MM.1S (cell line): Measurements from ENCODE around the gene EN1.

ENCODE experiments used
- DNase-seq: peaks from one replicate; pipeline ENCODE4 v3.0.0-alpha.2; 2015
- H2AFZ ChIP-seq: fragments of 300-600 bp; sonication (generic); 2 replicates; pipeline ENCODE4 v1.6.0; 2016; ENCODE audit warnings: antibody characterized with exemption, low read length
- H3F3A ChIP-seq: fragments of 300-600 bp; sonication (generic); 2 replicates; pipeline ENCODE4 v1.6.1; 2016; ENCODE audit warnings: mild to moderate bottlenecking, antibody characterized with exemption, low read length, moderate library complexity, mixed read lengths; ENCODE audit not compliant: insufficient read depth
- H3K27ac ChIP-seq: fragments of 300-600 bp; sonication (generic); 2 replicates; pipeline ENCODE4 v1.5.1; 2016; ENCODE audit warnings: mild to moderate bottlenecking, low read length
- H3K27me3 ChIP-seq: fragments of 300-600 bp; sonication (generic); replicated peaks from 2 replicates; pipeline ENCODE4 v1.6.0; 2016; ENCODE audit warnings: low read length; ENCODE audit not compliant: insufficient read depth
- H3K36me3 ChIP-seq: fragments of 300-600 bp; sonication (generic); replicated peaks from 2 replicates; pipeline ENCODE4 v1.6.1; 2016; ENCODE audit warnings: mild to moderate bottlenecking, low read length, mixed read lengths; ENCODE audit not compliant: insufficient read depth
- H3K4me1 ChIP-seq: fragments of 300-600 bp; sonication (generic); 2 replicates; pipeline ENCODE4 v1.6.1; 2016; ENCODE audit warnings: low read length, mixed read lengths
- H3K4me2 ChIP-seq: fragments of 300-600 bp; sonication (generic); 2 replicates; pipeline ENCODE4 v1.6.0; 2016; ENCODE audit warnings: low read depth, low read length
- H3K4me3 ChIP-seq: fragments of 300-600 bp; sonication (generic); 2 replicates; pipeline ENCODE4 v1.5.1; 2016; ENCODE audit warnings: low read length, mixed read lengths
- H3K79me2 ChIP-seq: fragments of 300-600 bp; sonication (generic); 2 replicates; pipeline ENCODE4 v1.6.1; 2016; ENCODE audit warnings: mixed run types, low read length, mixed read lengths
- H3K9ac ChIP-seq: fragments of 300-600 bp; sonication (generic); 2 replicates; pipeline ENCODE4 v1.6.1; 2016; ENCODE audit warnings: low read length, mixed read lengths
- H3K9me2 ChIP-seq: fragments of 300-600 bp; sonication (generic); replicated peaks from 2 replicates; pipeline ENCODE4 v1.6.1; 2016; ENCODE audit warnings: mild to moderate bottlenecking, low read length, mixed read lengths; ENCODE audit not compliant: insufficient read depth
- H3K9me3 ChIP-seq: fragments of 300-600 bp; sonication (generic); replicated peaks from 2 replicates; pipeline ENCODE4 v1.6.1; 2016; ENCODE audit warnings: mild to moderate bottlenecking, low read length, mixed read lengths; ENCODE audit not compliant: insufficient read depth
- H4K20me1 ChIP-seq: fragments of 300-600 bp; sonication (generic); 2 replicates; pipeline ENCODE4 v1.6.1; 2016; ENCODE audit warnings: mild to moderate bottlenecking, low read length, moderate library complexity, mixed read lengths; ENCODE audit not compliant: insufficient read depth
- CTCF ChIP-seq: fragments of 300-600 bp; sonication (generic); IDR thresholded peaks from 2 replicates; pipeline ENCODE4 v1.5.1; 2016; ENCODE audit warnings: antibody characterized with exemption, low read length, mixed read lengths
- EZH2 ChIP-seq: fragments of 300-600 bp; sonication (generic); optimal IDR thresholded peaks from 2 replicates; pipeline ENCODE3; 2017; ENCODE audit warnings: low read depth, mild to moderate bottlenecking, antibody characterized with exemption, low read length, mixed read lengths
- EZH2phosphoT487 ChIP-seq: fragments of 300-600 bp; sonication (generic); IDR thresholded peaks from 2 replicates; pipeline ENCODE4 v1.6.1; 2018; ENCODE audit warnings: antibody characterized with exemption, low read length

EN1 gene

DNA sequence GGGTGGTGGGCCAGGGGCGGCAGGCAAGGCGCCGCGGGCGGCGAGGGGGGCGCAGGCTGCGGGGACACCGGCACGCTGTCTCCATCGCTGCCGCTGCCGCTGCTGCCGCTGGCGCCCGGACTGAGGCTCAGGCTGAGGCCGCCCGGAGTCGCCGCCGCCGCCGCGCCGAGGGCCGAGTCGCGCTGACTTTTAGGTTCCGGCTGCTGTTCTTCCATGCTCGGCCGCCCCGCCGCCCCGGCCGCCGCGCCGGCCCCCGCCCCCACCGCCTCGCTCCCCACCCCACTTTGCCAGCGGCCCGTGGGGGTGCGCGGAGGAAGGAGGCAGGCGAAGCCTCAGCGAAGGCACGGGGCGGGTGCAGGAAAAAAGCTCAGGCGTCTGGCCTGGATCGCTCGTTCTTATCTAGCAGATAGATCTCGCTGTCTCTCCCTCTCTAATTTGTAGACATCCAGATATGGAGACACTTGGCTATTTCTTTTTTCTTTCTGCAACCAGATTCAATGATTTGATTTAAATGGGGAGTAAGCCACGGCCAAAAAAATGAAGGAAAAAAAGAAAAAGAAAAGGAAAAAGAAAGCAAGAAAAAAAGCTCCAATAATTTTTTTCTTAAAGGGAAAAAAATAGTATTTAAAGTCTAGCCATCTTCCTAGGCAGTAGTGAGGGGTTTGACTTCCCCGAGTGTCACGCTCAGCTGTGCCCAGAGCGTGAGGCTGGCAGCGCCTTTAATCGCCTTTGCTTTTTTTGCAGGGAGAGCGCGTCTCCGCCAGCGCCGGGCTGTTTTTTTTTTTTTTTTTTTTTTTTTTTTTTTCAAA is at the start of gene EN1:
Gene EN1, minus strand, starts transcription at position 696 of the 809 bp plus-strand sequence. Its CDS starts 481 bp downstream, at position 215.
- TF ChIP-seq EZH2 (no peak), EZH2phosphoT487 (no peak), CTCF (no peak)
- Histone ChIP-seq H3K27ac (no peak within 1 kb of the TSS), H3K9me3 (no peaks in the 10 kb centered on the region), H3K4me1 (no peaks in the 10 kb centered on the region), H3K4me2 (no peak within 1 kb of the TSS), H3K27me3 (peaks cover 40% of the 10 kb centered on the region), H3K79me2 (no peaks in the 10 kb centered on the region), H2AFZ (no peak within 1 kb of the TSS), H3K9me2 (no peaks in the 10 kb centered on the region), H3K36me3 (no peaks in the 10 kb centered on the region), H3F3A (no peaks in the 10 kb centered on the region), H4K20me1 (no peaks in the 10 kb centered on the region), H3K9ac (no peak within 1 kb of the TSS), H3K4me3 (no peak within 1 kb of the TSS)
- no peak for DNase-seq

GRCh38 chr2:118893100-118893499 is 45.7 kb upstream of the EN1 start:
- Histone ChIP-seq H3K27ac (no peak overlapping the region), H3F3A (no peaks in the 10 kb centered on the region), H3K4me1 (no peaks in the 10 kb centered on the region), H3K27me3 (no peaks in the 10 kb centered on the region), H4K20me1 (no peaks in the 10 kb centered on the region), H2AFZ (no peak overlapping the region), H3K9ac (no peak overlapping the region), H3K9me2 (no peaks in the 10 kb centered on the region), H3K9me3 (no peaks in the 10 kb centered on the region), H3K4me2 (no peak overlapping the region), H3K36me3 (no peaks in the 10 kb centered on the region), H3K79me2 (no peaks in the 10 kb centered on the region), H3K4me3 (no peak overlapping the region)
- no peak for DNase-seq
- TF ChIP-seq CTCF, result no peak
- TF ChIP-seq EZH2, result no peak
- no peak for TF ChIP-seq EZH2phosphoT487

- Histone ChIP-seq H3K27ac (no peak overlapping the region), H3K4me2 (no peak overlapping the region), H3K4me3 (no peak overlapping the region), H3K9me3 (no peaks in the 10 kb centered on the region), H3K79me2 (no peaks in the 10 kb centered on the region), H4K20me1 (no peaks in the 10 kb centered on the region), H3K27me3 (no peaks in the 10 kb centered on the region), H3K9me2 (no peaks in the 10 kb centered on the region), H3K9ac (no peak overlapping the region), H2AFZ (no peak overlapping the region), H3K36me3 (no peaks in the 10 kb centered on the region), H3F3A (no peaks in the 10 kb centered on the region), H3K4me1 (no peaks in the 10 kb centered on the region)
- DNase-seq, result no peak
- TF ChIP-seq EZH2phosphoT487 (no peak), CTCF (no peak), EZH2 (no peak)
Measured at GRCh38 chr2:118889995-118890394, 42.5 kb upstream of the EN1 start.
